ENCODE results near the gene SRSF5. TPM values are rescaled to one million over a fixed set of nuclear protein-coding genes. Genes with fewer than 3 reads are reported as not detected.

Gene SRSF5
- total and polyA plus RNA-seq, 2 of the 8 experiments (the other 6 are each of a cell fraction or from before 2014, with no cell fraction given) = 101 to 238 TPM

GRCh38 chr14:69796797-69797500 is 30.0 kb downstream of the SRSF5 start, which contains the start of gene SLC10A1:
Gene SLC10A1 (minus strand): TSS chr14:69797241. CDS start chr14:69797155, 86 bp downstream.
- no peak within 1 kb of the TSS for H3K14ac ChIP-seq (ENCODE audit: insufficient read length)
- H2BK120ac ChIP-seq (replicated peaks; ENCODE audit: low read depth, low read length) = no peak within 1 kb of the TSS
- ChIA-PET POLR2A (ENCODE audit: partially characterized antibody) (interaction anchor here (1.1 to 2.4 kb wide), 5 partner anchors 10 to 29 kb away, joined by 3 to 5 read pairs (median 3); no protein-coding TSS in a partner anchor), CTCF (ENCODE audit: partially characterized antibody) (interaction anchor here (0.9 to 1.5 kb wide), 5 partner anchors 14 to 231 kb away, joined by 3 to 5 read pairs (median 4); no protein-coding TSS in a partner anchor)
- H2BK20ac ChIP-seq (ENCODE audit: low read length) = no peak within 1 kb of the TSS
- no peaks in the 10 kb centered on the region for H3K79me2 ChIP-seq (ENCODE audit: control insufficient read depth in 1 of 2, insufficient read depth in 2 of 2, low read length in 2 of 2)
- H3K56ac ChIP-seq (replicated peaks; ENCODE audit: insufficient read length, low read depth, low read length) = no peak within 1 kb of the TSS
- no peaks in the 10 kb centered on the region for H3K79me1 ChIP-seq (ENCODE audit: low read depth, low read length)
- H3K23me2 ChIP-seq (ENCODE audit: low read depth, low read length) = no peaks in the 10 kb centered on the region
- FAIRE-seq = no peak
- no peak within 1 kb of the TSS for H3K23ac ChIP-seq (ENCODE audit: insufficient read length)
- DNase-seq (ENCODE audit: low read depth in 1 of 2, low spot score in 2 of 2) = no peak
- 97% methylated on average over 11 of the region's 11 CpGs; no CpG with 5 or more reads in 1 of the 2 experiments for WGBS, 2 experiments (ENCODE audit: extremely low coverage in 1 of 2, insufficient coverage in 1 of 2, insufficient read length in 1 of 2, insufficient replicate concordance in 2 of 2, low coverage in 1 of 2, low lambda C conversion rate in 2 of 2, missing lambda C conversion rate in 1 of 2)
- H3K9me3 ChIP-seq (ENCODE audit: insufficient read depth in 2 of 2, low read depth in 1 of 2, low read length in 1 of 2) = 0 out of 4 replicates have a peak, but pooled peaks cover 0 to 4% of the 10 kb centered on the region in 2 experiments
- H4K91ac ChIP-seq (replicated peaks; ENCODE audit: insufficient read length, low read length) = no peak within 1 kb of the TSS
- H4K20me1 ChIP-seq (replicated peaks in 1 of 2; ENCODE audit: control insufficient read depth in 1 of 2, insufficient read depth in 2 of 2, low read length in 2 of 2) = no peaks in the 10 kb centered on the region
- no peak within 1 kb of the TSS for H2BK5ac ChIP-seq (ENCODE audit: low read depth, low read length)
- no peak within 1 kb of the TSS for H2AK5ac ChIP-seq (ENCODE audit: low read depth, low read length)
- H4K8ac ChIP-seq (ENCODE audit: extremely low read depth, insufficient read depth, low read length) = no peak within 1 kb of the TSS
- no peak within 1 kb of the TSS for H3K4me3 ChIP-seq (ENCODE audit: extremely low read depth in 1 of 4, insufficient read depth in 2 of 4, low read depth in 3 of 4, low read length in 4 of 4)
- H4K5ac ChIP-seq (ENCODE audit: insufficient read length, low read depth, low read length) = no peak within 1 kb of the TSS
- H3K9ac ChIP-seq (replicated peaks in 1 of 4; ENCODE audit: extremely low read depth in 1 of 4, low read depth in 3 of 4, low read length in 3 of 4) = no peak within 1 kb of the TSS
- H3K36me3 ChIP-seq (ENCODE audit: control insufficient read depth in 2 of 4, insufficient read depth in 4 of 4, low read length in 3 of 4) = no peaks in the 10 kb centered on the region
- H3K27me3 ChIP-seq (replicated peaks in 1 of 4; ENCODE audit: control insufficient read depth in 3 of 4, extremely low read depth in 1 of 4, insufficient read depth in 3 of 4, low read length in 3 of 4) = no peaks in the 10 kb centered on the region
- no peak within 1 kb of the TSS for H3K27ac ChIP-seq (ENCODE audit: low read depth, low read length)
- no peak within 1 kb of the TSS for H3K4me2 ChIP-seq (ENCODE audit: insufficient read depth in 1 of 2, low read depth in 2 of 2, low read length in 2 of 2)
- peaks cover 0 to 5% (median 2%) of the 10 kb centered on the region in 4 experiments; a peak in 3 of 7 replicates for H3K4me1 ChIP-seq (replicated peaks in 1 of 4; ENCODE audit: control insufficient read depth in 3 of 4, insufficient read depth in 4 of 4, low read length in 3 of 4)
- no peak within 1 kb of the TSS; the same call in 1 of the 2 replicates for H3K18ac ChIP-seq (ENCODE audit: extremely low read depth, low read length)
- H2AFZ ChIP-seq (ENCODE audit: low read length) = peak within 1 kb of the TSS; percentile 58
- H3K4ac ChIP-seq (replicated peaks; ENCODE audit: insufficient read length, low read depth, low read length) = no peak within 1 kb of the TSS
- no peak within 1 kb of the TSS; the same call in 1 of the 2 replicates for H2BK12ac ChIP-seq (ENCODE audit: low read depth, low read length)
- no peak within 1 kb of the TSS for H2BK15ac ChIP-seq (ENCODE audit: low read length)
- TF ChIP-seq SP2 (IDR thresholded peaks at IDR 0.05; ENCODE audit: low read length) (no peak), CEBPB (IDR thresholded peaks at IDR 0.05; ENCODE audit: low read depth, low read length) (no peak), NANOG (IDR thresholded peaks at IDR 0.05; ENCODE audit: insufficient read depth, low read depth, low read length, poor library complexity, severe bottlenecking) (no peak), SIRT6 (IDR thresholded peaks at IDR 0.05; ENCODE audit: low read length) (no peak), JUN (IDR thresholded peaks at IDR 0.05; ENCODE audit: low read depth, low read length) (no peak), RFX5 (IDR thresholded peaks at IDR 0.05; ENCODE audit: borderline replicate concordance, low read depth, low read length) (no peak), RAD21 (IDR thresholded peaks at IDR 0.05 in 1 of 2, conservative IDR thresholded peaks at IDR 0.05 in 1 of 2; ENCODE audit: low read depth in 2 of 2, low read length in 2 of 2) (no peak), BRCA1 (IDR thresholded peaks at IDR 0.05; ENCODE audit: low read depth, low read length) (no peak), KDM5A (IDR thresholded peaks at IDR 0.05; ENCODE audit: low read length) (no peak), RXRA (IDR thresholded peaks at IDR 0.05; ENCODE audit: insufficient read depth, low read depth, low read length) (no peak), TAF1 (IDR thresholded peaks at IDR 0.05; ENCODE audit: low read depth, low read length) (no peak), HDAC2 (IDR thresholded peaks at IDR 0.05; ENCODE audit: borderline replicate concordance in 1 of 2, low read depth in 2 of 2, low read length in 2 of 2) (no peak), YY1 (IDR thresholded peaks at IDR 0.05; ENCODE audit: low read depth, low read length) (no peak)

All from H1 (cell line).